Neural progenitor cell (in vitro differentiated cells): ENCODE measurements around the gene LTF.
"Not testable (repeated sequence)": the region's sequence is repeated elsewhere in the genome, so short reads cannot be mapped to it uniquely, and the experiment has no call there.

Experiments used
- EZH2 ChIP-seq: fragments of 200-600 bp; sonication (generic); IDR thresholded peaks from 2 replicates; pipeline ENCODE4 v1.6.1; 2017; ENCODE audit warnings: antibody characterized with exemption, mild to moderate bottlenecking, moderate library complexity
- TF ChIP-seq, protein P1 (sequence below): fragments of 200-600 bp; sonication (generic); IDR thresholded peaks from 2 replicates; pipeline ENCODE4 v1.5.1; 2017; ENCODE audit warnings: antibody characterized with exemption, mild to moderate bottlenecking

DNA sequence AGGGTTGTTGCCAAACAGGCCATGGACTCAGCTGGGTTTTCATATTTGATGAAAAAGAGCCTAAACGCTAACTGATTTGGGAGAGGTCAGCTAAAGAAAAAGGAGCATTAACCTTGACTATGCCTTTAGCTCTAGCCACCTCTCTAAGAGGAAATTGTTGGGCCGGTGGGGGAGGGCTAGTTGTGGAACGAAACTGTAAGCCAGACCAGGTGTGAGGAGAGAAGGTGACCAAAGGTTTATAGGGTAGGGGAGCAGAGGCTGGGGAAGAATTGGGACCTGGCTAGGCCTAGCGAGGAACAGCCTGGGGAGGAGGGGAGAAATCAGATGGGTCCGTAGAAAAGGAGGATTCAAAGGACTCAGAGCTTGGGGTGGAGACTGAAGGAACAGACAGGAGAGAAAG, 73.2 kb downstream of the LTF start:
- TF ChIP-seq, protein P1, sequence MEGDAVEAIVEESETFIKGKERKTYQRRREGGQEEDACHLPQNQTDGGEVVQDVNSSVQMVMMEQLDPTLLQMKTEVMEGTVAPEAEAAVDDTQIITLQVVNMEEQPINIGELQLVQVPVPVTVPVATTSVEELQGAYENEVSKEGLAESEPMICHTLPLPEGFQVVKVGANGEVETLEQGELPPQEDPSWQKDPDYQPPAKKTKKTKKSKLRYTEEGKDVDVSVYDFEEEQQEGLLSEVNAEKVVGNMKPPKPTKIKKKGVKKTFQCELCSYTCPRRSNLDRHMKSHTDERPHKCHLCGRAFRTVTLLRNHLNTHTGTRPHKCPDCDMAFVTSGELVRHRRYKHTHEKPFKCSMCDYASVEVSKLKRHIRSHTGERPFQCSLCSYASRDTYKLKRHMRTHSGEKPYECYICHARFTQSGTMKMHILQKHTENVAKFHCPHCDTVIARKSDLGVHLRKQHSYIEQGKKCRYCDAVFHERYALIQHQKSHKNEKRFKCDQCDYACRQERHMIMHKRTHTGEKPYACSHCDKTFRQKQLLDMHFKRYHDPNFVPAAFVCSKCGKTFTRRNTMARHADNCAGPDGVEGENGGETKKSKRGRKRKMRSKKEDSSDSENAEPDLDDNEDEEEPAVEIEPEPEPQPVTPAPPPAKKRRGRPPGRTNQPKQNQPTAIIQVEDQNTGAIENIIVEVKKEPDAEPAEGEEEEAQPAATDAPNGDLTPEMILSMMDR, result not testable (repeated sequence)
- not testable (repeated sequence) for TF ChIP-seq EZH2
